Embryonic facial prominence (tissue), 1 donor: ENCODE measurements around the gene WDR5B.

Experiments used
- DNase-seq: peaks from one replicate; pipeline ENCODE4 v3.0.0-alpha.2; 2016; ENCODE audit errors: extremely low spot score

WDR5B gene

GRCh38 chr3:122409446-122409845, 6.4 kb downstream of the WDR5B start:
- no peak for DNase-seq

- no peak for DNase-seq
Observed at GRCh38 chr3:122407946-122408345, 7.9 kb downstream of the WDR5B start.

- DNase-seq: no peak
Observed at GRCh38 chr3:122406198-122406597, 9.7 kb downstream of the WDR5B start.

- DNase-seq: no peak
Observed at GRCh38 chr3:122405015-122405414, 10.8 kb downstream of the WDR5B start.

- DNase-seq: no peak
Observed at GRCh38 chr3:122403489-122403888, 12.4 kb downstream of the WDR5B start.

GRCh38 chr3:122398920-122399319, 16.9 kb downstream of the WDR5B start:
- DNase-seq: no peak

GRCh38 chr3:122397201-122397600, 18.7 kb downstream of the WDR5B start:
- DNase-seq: no peak

GRCh38 chr3:122396511-122396910, 19.4 kb downstream of the WDR5B start:
- DNase-seq: no peak

GRCh38 chr3:122395582-122395981, 20.3 kb downstream of the WDR5B start:
- DNase-seq: no peak

- no peak for DNase-seq
Observed at GRCh38 chr3:122394173-122394572, 21.7 kb downstream of the WDR5B start.

GRCh38 chr3:122392868-122393844, 22.7 kb downstream of the WDR5B start:
- DNase-seq: no peak

GRCh38 chr3:122391681-122392446, 24.0 kb downstream of the WDR5B start:
- DNase-seq: no peak

- no peak for DNase-seq
Observed at GRCh38 chr3:122390665-122391064, 25.2 kb downstream of the WDR5B start.

GRCh38 chr3:122389892-122390291, 26.0 kb downstream of the WDR5B start:
- no peak for DNase-seq

GRCh38 chr3:122389197-122389596, 26.7 kb downstream of the WDR5B start:
- no peak for DNase-seq

- DNase-seq: no peak
Observed at GRCh38 chr3:122387709-122388108, 28.2 kb downstream of the WDR5B start.

- DNase-seq: peak; percentile 84
Observed at GRCh38 chr3:122383771-122384697, 31.8 kb downstream of the WDR5B start, which contains the start of gene FAM162A. Gene FAM162A (plus strand): TSS chr3:122384182. CDS start chr3:122384266, 84 bp downstream.

- DNase-seq: peak; percentile 75
Observed at GRCh38 chr3:122382888-122383666, 32.8 kb downstream of the WDR5B start, which contains the start of gene MIX23. Gene MIX23 (minus strand): TSS chr3:122383231. CDS start chr3:122383224, 7 bp downstream.

GRCh38 chr3:122377975-122378374, 37.9 kb downstream of the WDR5B start:
- DNase-seq: no peak

- DNase-seq: no peak
Observed at GRCh38 chr3:122374034-122374433, 41.8 kb downstream of the WDR5B start.

GRCh38 chr3:122366379-122366749, 49.5 kb downstream of the WDR5B start:
- DNase-seq: no peak
